GM06990 (cell line): ENCODE measurements around the gene SORCS3.

ENCODE experiments used
- DNase-seq: peaks from one replicate; pipeline ENCODE4 v3.0.0-alpha.2; 2011; ENCODE audit not compliant: insufficient read length; ENCODE audit errors: extremely low read depth
- H3K27me3 ChIP-seq: replicated peaks from 2 replicates; pipeline ENCODE4 v1.6.0; 2011; ENCODE audit warnings: low read length; ENCODE audit not compliant: control insufficient read depth, insufficient read depth
- H3K36me3 ChIP-seq: 2 replicates; pipeline ENCODE4 v1.5.1; 2011; ENCODE audit warnings: low read length; ENCODE audit not compliant: control insufficient read depth, insufficient read depth
- H3K4me3 ChIP-seq: replicated peaks from 2 replicates; pipeline ENCODE4 v1.5.1; 2011; ENCODE audit warnings: low read depth, mild to moderate bottlenecking, control low read depth, low read length
- TF ChIP-seq, protein P1 (sequence below): IDR thresholded peaks from 2 replicates; pipeline ENCODE4 v1.5.1; 2011; ENCODE audit warnings: low read length, control low read depth, mild to moderate bottlenecking, inconsistent platforms; ENCODE audit not compliant: insufficient read depth, poor library complexity, severe bottlenecking

The SORCS3 gene

GRCh38 chr10:105109164-105109563 lies 468.1 kb downstream of the SORCS3 start:
- H3K4me3 ChIP-seq: no peak overlapping the region
- no peak for DNase-seq
- TF ChIP-seq, protein P1, sequence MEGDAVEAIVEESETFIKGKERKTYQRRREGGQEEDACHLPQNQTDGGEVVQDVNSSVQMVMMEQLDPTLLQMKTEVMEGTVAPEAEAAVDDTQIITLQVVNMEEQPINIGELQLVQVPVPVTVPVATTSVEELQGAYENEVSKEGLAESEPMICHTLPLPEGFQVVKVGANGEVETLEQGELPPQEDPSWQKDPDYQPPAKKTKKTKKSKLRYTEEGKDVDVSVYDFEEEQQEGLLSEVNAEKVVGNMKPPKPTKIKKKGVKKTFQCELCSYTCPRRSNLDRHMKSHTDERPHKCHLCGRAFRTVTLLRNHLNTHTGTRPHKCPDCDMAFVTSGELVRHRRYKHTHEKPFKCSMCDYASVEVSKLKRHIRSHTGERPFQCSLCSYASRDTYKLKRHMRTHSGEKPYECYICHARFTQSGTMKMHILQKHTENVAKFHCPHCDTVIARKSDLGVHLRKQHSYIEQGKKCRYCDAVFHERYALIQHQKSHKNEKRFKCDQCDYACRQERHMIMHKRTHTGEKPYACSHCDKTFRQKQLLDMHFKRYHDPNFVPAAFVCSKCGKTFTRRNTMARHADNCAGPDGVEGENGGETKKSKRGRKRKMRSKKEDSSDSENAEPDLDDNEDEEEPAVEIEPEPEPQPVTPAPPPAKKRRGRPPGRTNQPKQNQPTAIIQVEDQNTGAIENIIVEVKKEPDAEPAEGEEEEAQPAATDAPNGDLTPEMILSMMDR: no peak
- H3K27me3 ChIP-seq: no peaks in the 10 kb centered on the region
- H3K36me3 ChIP-seq: no peaks in the 10 kb centered on the region

GRCh38 chr10:105112862-105113261 lies 471.8 kb downstream of the SORCS3 start:
- TF ChIP-seq, protein P1: no peak
- Histone ChIP-seq H3K4me3 (no peak overlapping the region), H3K27me3 (no peaks in the 10 kb centered on the region), H3K36me3 (no peaks in the 10 kb centered on the region)
- no peak for DNase-seq

DNA sequence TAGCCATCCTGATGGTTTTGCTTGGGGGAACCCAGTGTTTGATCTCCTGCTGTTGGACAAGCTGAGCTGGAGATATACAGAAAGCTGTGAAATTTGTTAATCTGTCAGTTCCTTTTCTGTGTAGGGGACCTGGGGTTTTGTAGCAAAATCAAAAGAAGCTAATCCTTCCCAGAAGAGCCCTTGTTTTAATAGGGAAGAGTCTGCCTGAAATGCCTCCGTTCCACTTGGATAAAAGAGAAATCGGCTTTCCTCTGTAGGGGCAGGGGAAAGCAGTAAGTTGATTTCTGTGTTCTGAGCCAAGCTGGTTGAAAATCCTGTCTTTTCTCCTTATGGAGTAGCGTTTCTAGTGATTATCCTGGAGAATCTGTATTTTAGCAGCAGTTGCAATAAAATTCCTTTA lies 472.6 kb downstream of the SORCS3 start:
- no peaks in the 10 kb centered on the region for H3K36me3 ChIP-seq
- TF ChIP-seq, protein P1: no peak

GRCh38 chr10:105121743-105122142 lies 480.7 kb downstream of the SORCS3 start:
- TF ChIP-seq, protein P1: no peak
- Histone ChIP-seq H3K27me3 (no peaks in the 10 kb centered on the region), H3K4me3 (no peak overlapping the region), H3K36me3 (no peaks in the 10 kb centered on the region)
- no peak for DNase-seq

More for the DNA sequence above, 472.6 kb downstream of the SORCS3 start:
- H3K4me3 ChIP-seq: no peak overlapping the region
- no peaks in the 10 kb centered on the region for H3K27me3 ChIP-seq
- no peak for DNase-seq

DNA sequence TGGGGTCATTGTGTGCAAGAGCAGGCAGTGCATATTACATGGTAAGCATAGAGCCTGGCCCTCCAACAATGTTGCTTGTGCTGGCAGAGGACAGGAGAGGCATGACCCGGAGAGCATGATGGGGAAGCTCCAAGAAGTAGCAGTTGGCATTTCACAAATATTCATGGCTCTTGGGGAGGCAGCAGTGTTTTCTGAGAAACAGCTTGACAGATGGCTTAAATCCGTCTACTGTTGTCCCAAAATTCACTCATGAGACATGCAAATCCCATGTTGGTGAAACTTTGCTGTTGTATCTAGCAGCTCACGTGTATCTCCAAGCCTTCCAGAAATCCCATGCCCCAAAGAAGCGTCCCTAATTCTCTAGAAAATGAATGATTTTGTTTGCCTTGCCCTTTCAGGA lies 487.0 kb downstream of the SORCS3 start:
- no peak for DNase-seq
- H3K36me3 ChIP-seq: no peaks in the 10 kb centered on the region
- H3K27me3 ChIP-seq: no peaks in the 10 kb centered on the region
- H3K4me3 ChIP-seq: no peak overlapping the region
- TF ChIP-seq, protein P1: no peak

GRCh38 chr10:105138358-105138757 lies 497.3 kb downstream of the SORCS3 start:
- TF ChIP-seq, protein P1: no peak
- no peak overlapping the region for H3K4me3 ChIP-seq

More at GRCh38 chr10:105138358-105138757, 497.3 kb downstream of the SORCS3 start:
- DNase-seq: no peak
- H3K36me3 ChIP-seq: no peaks in the 10 kb centered on the region
- H3K27me3 ChIP-seq: no peaks in the 10 kb centered on the region; the same call in 1 of the 2 replicates
